Dendritic cell treated with granulocyte-macrophage colony-stimulating factor and Interleukin-4, amounts not matched to agents 40 ng/mL and 50 ng/mL, for 4 days (primary cell): ENCODE results near the gene HPCAL4.

ENCODE experiments used
- H3K27ac Mint-ChIP-seq: one replicate; pipeline ENCODE4 v1.8.0; 2022; ENCODE audit warnings: mild to moderate bottlenecking, mixed read lengths
- H3K27me3 Mint-ChIP-seq: one replicate; pipeline ENCODE4 v1.8.0; 2022; ENCODE audit warnings: mild to moderate bottlenecking, mixed read lengths
- H3K36me3 Mint-ChIP-seq: one replicate; pipeline ENCODE4 v1.8.0; 2022; ENCODE audit warnings: low read depth, mixed read lengths
- H3K4me1 Mint-ChIP-seq: one replicate; pipeline ENCODE4 v1.8.0; 2022; ENCODE audit warnings: low read depth, mixed read lengths
- H3K4me3 Mint-ChIP-seq: one replicate; pipeline ENCODE4 v1.8.0; 2022; ENCODE audit warnings: mild to moderate bottlenecking, moderate library complexity, mixed read lengths
- H3K9me3 Mint-ChIP-seq: one replicate; pipeline ENCODE4 v1.8.0; 2022; ENCODE audit warnings: mixed read lengths
- intact Hi-C: fragments of 100-400 bp; cut with micrococcal nuclease; formaldehyde crosslinking; loops from one replicate; pipeline ENCODE4 v1.15.0; 2022

HPCAL4 gene

GRCh38 chr1:39720094-39720999 lies 29.1 kb upstream of the HPCAL4 start:
- no peaks in the 10 kb centered on the region for H3K9me3 Mint-ChIP-seq
- H3K27ac Mint-ChIP-seq = no peak overlapping the region
- H3K4me1 Mint-ChIP-seq = no peaks in the 10 kb centered on the region
- intact Hi-C loops = loop anchor here (1.0 kb wide), 1 partner anchor 114 kb away; no protein-coding TSS in a partner anchor
- H3K4me3 Mint-ChIP-seq = no peak overlapping the region
- H3K36me3 Mint-ChIP-seq = no peaks in the 10 kb centered on the region
- H3K27me3 Mint-ChIP-seq = peaks cover 35% of the 10 kb centered on the region

GRCh38 chr1:39717809-39718208 lies 26.6 kb upstream of the HPCAL4 start:
- intact Hi-C loops = no loop called here
- H3K4me3 Mint-ChIP-seq = no peak overlapping the region
- H3K27me3 Mint-ChIP-seq = peaks cover 27% of the 10 kb centered on the region
- H3K9me3 Mint-ChIP-seq = no peaks in the 10 kb centered on the region
- H3K27ac Mint-ChIP-seq = no peak overlapping the region
- peaks cover 7% of the 10 kb centered on the region for H3K4me1 Mint-ChIP-seq
- H3K36me3 Mint-ChIP-seq = no peaks in the 10 kb centered on the region

- H3K27ac Mint-ChIP-seq = no peak overlapping the region
- no peaks in the 10 kb centered on the region for H3K9me3 Mint-ChIP-seq
- intact Hi-C loops = no loop called here
- peaks cover 22% of the 10 kb centered on the region for H3K27me3 Mint-ChIP-seq
- H3K36me3 Mint-ChIP-seq = no peaks in the 10 kb centered on the region
- H3K4me3 Mint-ChIP-seq = no peak overlapping the region
- H3K4me1 Mint-ChIP-seq = peaks cover 7% of the 10 kb centered on the region
Observed at GRCh38 chr1:39713557-39713956, 22.3 kb upstream of the HPCAL4 start.

- Mint-ChIP-seq H3K27me3 (peaks cover 11% of the 10 kb centered on the region), H3K4me3 (no peak overlapping the region), H3K36me3 (no peaks in the 10 kb centered on the region), H3K27ac (no peak overlapping the region), H3K4me1 (peaks cover 7% of the 10 kb centered on the region), H3K9me3 (no peaks in the 10 kb centered on the region)
- intact Hi-C loops = no loop called here
Observed at GRCh38 chr1:39711966-39712340, 20.7 kb upstream of the HPCAL4 start.

- Mint-ChIP-seq H3K27me3 (peaks cover 8% of the 10 kb centered on the region), H3K9me3 (no peaks in the 10 kb centered on the region), H3K4me1 (peaks cover 7% of the 10 kb centered on the region), H3K36me3 (no peaks in the 10 kb centered on the region), H3K27ac (no peak overlapping the region), H3K4me3 (no peak overlapping the region)
- intact Hi-C loops = no loop called here
Observed at GRCh38 chr1:39711104-39711965, 20.1 kb upstream of the HPCAL4 start.

- H3K4me1 Mint-ChIP-seq = no peaks in the 10 kb centered on the region
Observed at GRCh38 chr1:39707506-39707905, 16.3 kb upstream of the HPCAL4 start.

GRCh38 chr1:39704757-39705156 lies 13.5 kb upstream of the HPCAL4 start:
- intact Hi-C loops = no loop called here
- Mint-ChIP-seq H3K9me3 (no peaks in the 10 kb centered on the region), H3K36me3 (no peaks in the 10 kb centered on the region), H3K27me3 (peaks cover 6% of the 10 kb centered on the region), H3K4me3 (no peak overlapping the region), H3K4me1 (peaks cover 5% of the 10 kb centered on the region), H3K27ac (no peak overlapping the region)

More at GRCh38 chr1:39707506-39707905, 16.3 kb upstream of the HPCAL4 start:
- Mint-ChIP-seq H3K36me3 (no peaks in the 10 kb centered on the region), H3K27ac (no peak overlapping the region), H3K27me3 (peaks cover 2% of the 10 kb centered on the region), H3K9me3 (no peaks in the 10 kb centered on the region), H3K4me3 (no peak overlapping the region)
- intact Hi-C loops = no loop called here

- intact Hi-C loops = no loop called here
- no peaks in the 10 kb centered on the region for H3K9me3 Mint-ChIP-seq
- peaks cover 28% of the 10 kb centered on the region for H3K27me3 Mint-ChIP-seq
- no peaks in the 10 kb centered on the region for H3K36me3 Mint-ChIP-seq
- no peak overlapping the region for H3K27ac Mint-ChIP-seq
- no peak overlapping the region for H3K4me3 Mint-ChIP-seq
- H3K4me1 Mint-ChIP-seq = peaks cover 5% of the 10 kb centered on the region
Observed at GRCh38 chr1:39701049-39701439, 9.8 kb upstream of the HPCAL4 start.

- Mint-ChIP-seq H3K36me3 (no peaks in the 10 kb centered on the region), H3K4me1 (peaks cover 6% of the 10 kb centered on the region), H3K9me3 (no peaks in the 10 kb centered on the region), H3K27me3 (peaks cover 33% of the 10 kb centered on the region), H3K27ac (no peak overlapping the region), H3K4me3 (no peak overlapping the region)
- intact Hi-C loops = no loop called here
Observed at GRCh38 chr1:39700348-39700747, 9.1 kb upstream of the HPCAL4 start.

- Mint-ChIP-seq H3K9me3 (no peaks in the 10 kb centered on the region), H3K36me3 (no peaks in the 10 kb centered on the region), H3K4me3 (no peak overlapping the region), H3K27ac (no peak overlapping the region), H3K27me3 (peaks cover 41% of the 10 kb centered on the region), H3K4me1 (peaks cover 14% of the 10 kb centered on the region)
- intact Hi-C loops = no loop called here
Observed at GRCh38 chr1:39699419-39699818, 8.2 kb upstream of the HPCAL4 start.

- peaks cover 49% of the 10 kb centered on the region for H3K27me3 Mint-ChIP-seq
- H3K9me3 Mint-ChIP-seq = no peaks in the 10 kb centered on the region
- H3K27ac Mint-ChIP-seq = no peak overlapping the region
- H3K36me3 Mint-ChIP-seq = no peaks in the 10 kb centered on the region
- H3K4me3 Mint-ChIP-seq = no peak overlapping the region
- intact Hi-C loops = no loop called here
- peaks cover 14% of the 10 kb centered on the region for H3K4me1 Mint-ChIP-seq
Observed at GRCh38 chr1:39698568-39698967, 7.3 kb upstream of the HPCAL4 start.

- no peaks in the 10 kb centered on the region for H3K36me3 Mint-ChIP-seq
- no peak overlapping the region for H3K4me3 Mint-ChIP-seq
- intact Hi-C loops = no loop called here
- H3K9me3 Mint-ChIP-seq = no peaks in the 10 kb centered on the region
- H3K27ac Mint-ChIP-seq = no peak overlapping the region
- H3K4me1 Mint-ChIP-seq = peaks cover 20% of the 10 kb centered on the region
- H3K27me3 Mint-ChIP-seq = peaks cover 68% of the 10 kb centered on the region
Observed at GRCh38 chr1:39696448-39696847, 5.2 kb upstream of the HPCAL4 start.

- Mint-ChIP-seq H3K4me3 (no peak overlapping the region), H3K27ac (no peak overlapping the region)
Observed at GRCh38 chr1:39695016-39695415, 3.8 kb upstream of the HPCAL4 start.

GRCh38 chr1:39694026-39694425 lies 2.8 kb upstream of the HPCAL4 start:
- Mint-ChIP-seq H3K27me3 (peaks cover 83% of the 10 kb centered on the region), H3K27ac (no peak overlapping the region), H3K36me3 (no peaks in the 10 kb centered on the region), H3K4me1 (peaks cover 29% of the 10 kb centered on the region), H3K9me3 (no peaks in the 10 kb centered on the region), H3K4me3 (no peak overlapping the region)
- intact Hi-C loops = no loop called here

More at GRCh38 chr1:39695016-39695415, 3.8 kb upstream of the HPCAL4 start:
- Mint-ChIP-seq H3K9me3 (no peaks in the 10 kb centered on the region), H3K4me1 (peaks cover 29% of the 10 kb centered on the region), H3K27me3 (peaks cover 77% of the 10 kb centered on the region), H3K36me3 (no peaks in the 10 kb centered on the region)
- intact Hi-C loops = no loop called here
